CD4-positive, alpha-beta T cell treated with Interferon gamma for 1 hour (primary cell): ENCODE data around the gene THAP9.

Experiments used
- DNase-seq: peaks from one replicate; pipeline ENCODE4 v3.0.0-alpha.2; 2020

The THAP9 gene

DNA sequence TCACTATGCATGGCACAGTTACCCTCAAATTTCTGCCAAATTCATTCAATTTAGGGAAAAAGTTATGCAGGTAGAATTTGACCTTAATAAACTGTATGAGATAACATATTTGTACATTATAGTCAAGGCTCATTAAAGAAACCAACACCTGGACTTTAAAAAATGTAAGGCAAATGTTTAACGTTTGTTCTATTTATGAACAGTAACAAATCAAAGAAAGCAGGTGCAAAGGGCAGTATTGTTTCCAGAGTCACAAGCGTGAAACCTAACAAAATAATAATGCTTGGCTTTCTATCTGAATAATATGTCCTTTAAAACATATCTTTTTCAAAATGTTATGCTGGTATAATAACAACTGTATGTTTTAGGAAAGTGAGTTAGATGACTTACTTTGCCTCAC is 68.9 kb downstream of the THAP9 start:
- DNase-seq = no peak
